Renal cortical epithelial cell (primary cell): ENCODE measurements around the gene APOBEC2. TPM values are rescaled to one million over a fixed set of nuclear protein-coding genes. Genes with fewer than 3 reads are reported as not detected.

Experiments used
- DNase-seq: peaks from one replicate; pipeline ENCODE4 v3.0.0-alpha.2; 2011; ENCODE audit warnings: low read depth
- total RNA-seq: library from RNA; depleted of rRNA; stranded (reverse); fragments of >200 nt; gene quantifications from 2 replicates; pipeline ENCODE4 v1.2.3, GENCODE V29; 2014

The APOBEC2 gene
- total RNA-seq, 1 donor from 2014 or later = not detected

GRCh38 chr6:41088451-41088850 is 35.4 kb downstream of the APOBEC2 start:
- peak; percentile 41 for DNase-seq

DNA sequence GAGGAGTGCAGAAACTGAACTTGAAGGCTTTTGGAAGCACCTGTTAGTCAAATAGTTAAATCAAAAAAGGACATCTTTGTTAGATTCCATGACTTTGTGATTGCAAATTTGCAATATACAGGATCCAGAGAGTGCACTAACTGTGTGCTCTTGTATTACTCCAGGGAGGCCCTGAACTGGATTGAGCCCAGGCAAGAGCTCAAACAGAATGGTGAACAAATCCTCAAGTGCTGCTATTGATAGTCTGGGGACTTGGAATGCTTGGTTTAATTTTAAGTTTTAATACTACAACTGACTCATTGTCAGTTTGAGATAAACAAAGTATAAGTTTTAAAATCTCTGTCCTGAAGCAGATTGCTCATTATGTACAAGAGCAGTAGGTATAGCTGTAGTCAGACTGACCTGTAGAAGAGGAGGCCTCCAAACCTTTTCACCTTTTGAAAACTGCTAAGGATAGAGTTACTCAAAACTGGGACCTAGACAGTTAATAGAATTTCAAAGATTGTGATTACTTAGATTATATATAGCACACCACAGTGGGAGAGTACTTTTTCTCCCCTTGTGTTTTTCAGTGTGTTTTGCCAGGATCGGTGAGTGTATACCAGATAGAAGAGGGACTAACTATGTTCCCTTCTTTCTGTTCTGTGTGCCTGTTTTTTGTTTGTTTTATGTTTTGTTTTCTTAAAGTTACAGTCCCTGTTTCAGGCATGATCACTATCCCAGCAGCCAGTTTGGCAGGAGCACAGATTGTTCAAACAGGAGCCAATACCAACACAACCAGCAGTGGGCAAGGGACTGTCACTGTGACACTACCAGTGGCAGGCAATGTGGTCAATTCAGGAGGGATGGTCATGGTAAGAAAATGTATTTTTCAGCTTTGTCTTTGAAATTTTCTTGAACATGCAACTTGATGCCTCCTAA is 38.1 kb downstream of the APOBEC2 start:
- DNase-seq = no peak

DNA sequence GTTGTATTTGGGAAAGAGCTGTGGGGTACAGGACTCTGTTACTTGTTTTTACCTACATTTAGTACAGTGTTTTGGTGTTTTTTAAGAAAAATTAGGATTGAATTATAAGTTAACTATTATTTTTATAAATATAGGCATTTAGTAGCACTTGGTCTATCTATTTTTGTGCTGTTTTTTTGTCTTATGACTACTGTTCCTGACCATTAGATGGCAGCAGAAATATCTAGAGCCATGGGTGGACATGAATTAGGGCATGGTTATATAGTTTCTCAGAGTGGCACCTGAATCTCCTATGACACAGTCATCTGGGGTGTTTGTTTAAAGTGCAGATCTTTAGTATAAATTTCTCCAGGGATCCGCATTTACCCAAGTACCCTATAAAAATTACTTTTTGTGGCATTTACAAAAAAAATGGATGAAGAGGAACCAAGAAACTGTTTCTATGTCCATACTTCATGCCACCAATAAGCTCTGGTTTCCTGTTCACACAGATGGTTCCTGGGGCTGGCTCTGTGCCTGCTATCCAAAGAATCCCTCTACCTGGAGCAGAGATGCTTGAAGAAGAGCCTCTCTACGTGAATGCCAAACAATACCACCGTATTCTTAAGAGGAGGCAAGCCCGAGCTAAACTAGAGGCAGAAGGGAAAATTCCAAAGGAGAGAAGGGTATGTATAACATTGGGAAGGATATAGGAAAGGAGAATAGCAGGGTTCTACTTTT is 39.6 kb downstream of the APOBEC2 start:
- peak; percentile 37 for DNase-seq

- peak; percentile 35 for DNase-seq
Observed at GRCh38 chr6:41093729-41094128, 40.7 kb downstream of the APOBEC2 start.

DNA sequence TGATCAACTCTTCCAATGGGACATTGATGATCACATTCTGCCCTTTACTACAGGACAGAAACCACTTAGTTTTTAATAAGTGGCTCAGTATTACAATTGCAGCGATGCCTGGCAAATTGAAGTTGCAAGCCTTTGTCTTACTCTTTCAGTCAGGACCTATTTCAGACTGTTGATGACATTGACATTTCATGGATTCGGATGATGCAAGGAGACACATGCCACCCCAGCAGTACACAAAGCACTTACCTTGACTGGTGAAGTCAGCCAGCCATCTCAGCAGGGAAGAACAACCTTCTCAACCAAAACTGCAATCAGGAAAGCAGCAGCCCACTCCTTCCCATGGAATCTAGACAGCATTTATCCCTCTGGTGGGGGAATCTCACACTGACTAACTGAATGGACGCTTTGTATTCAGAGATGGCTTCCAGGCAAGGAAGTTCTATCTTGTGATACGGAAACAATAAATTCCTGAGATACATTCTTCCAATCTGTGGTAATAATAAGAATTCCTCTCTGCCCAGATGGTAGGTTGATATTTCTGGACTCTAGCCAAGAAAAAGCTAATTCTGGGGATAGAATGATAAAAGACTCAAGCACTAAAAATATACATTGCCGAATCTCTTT is 44.6 kb downstream of the APOBEC2 start:
- DNase-seq = no peak

- DNase-seq = no peak
Observed at GRCh38 chr6:41098366-41098765, 45.4 kb downstream of the APOBEC2 start.

DNA sequence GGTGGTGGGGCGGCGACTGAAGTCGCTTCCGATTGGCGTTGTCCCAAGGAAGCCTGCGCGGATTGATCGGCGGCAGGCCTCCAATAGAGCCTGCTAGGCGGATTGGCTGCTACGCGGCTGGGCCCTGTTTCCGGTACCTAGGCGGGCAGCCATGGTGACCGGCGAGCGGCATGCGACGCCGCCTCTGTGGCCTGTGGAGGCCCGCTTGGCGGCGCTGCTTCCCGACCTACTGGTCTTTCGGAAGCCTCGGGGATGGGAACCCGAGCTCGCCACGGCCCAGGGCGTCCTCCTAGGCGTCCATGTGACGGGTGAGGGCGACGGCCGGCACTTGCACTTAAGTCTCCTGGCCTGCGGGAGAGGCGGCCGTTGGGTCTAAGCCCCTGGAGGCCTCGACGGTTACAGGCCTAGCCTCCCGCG is 47.9 kb downstream of the APOBEC2 start:
- no peak for DNase-seq

DNA sequence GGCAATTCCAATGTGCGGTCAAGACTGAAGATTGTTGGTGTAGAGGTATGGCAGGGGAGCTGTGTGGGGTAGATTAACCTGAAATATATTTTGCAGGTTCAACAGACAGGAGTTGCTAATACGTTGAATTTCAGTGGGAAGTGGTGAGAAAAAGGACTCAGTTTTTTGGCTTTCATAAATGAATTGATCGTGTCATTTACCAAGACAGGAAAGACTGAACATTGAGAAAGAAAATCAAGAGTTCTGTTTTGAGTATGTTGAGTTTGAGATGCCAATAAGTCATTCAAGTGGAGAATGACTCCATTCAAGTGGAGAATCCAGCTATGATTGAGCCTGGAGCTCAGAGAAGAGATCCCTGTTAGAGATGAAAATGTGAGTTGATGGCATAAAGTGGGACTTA is 50.8 kb downstream of the APOBEC2 start:
- DNase-seq = no peak

GRCh38 chr6:41111017-41111416 is 58.0 kb downstream of the APOBEC2 start:
- DNase-seq = no peak

Other genes with a start within 250 kb of the APOBEC2 start
- 2.4 and 9.6 TPM in 2 replicates for gene UNC5CL, start 14.0 kb upstream of the APOBEC2 start, total RNA-seq
- gene TSPO2, start 10.7 kb upstream of the APOBEC2 start, total RNA-seq = not detected in 2 replicates
- 10.1 and 17.1 TPM in 2 replicates for gene OARD1, start 19.2 kb downstream of the APOBEC2 start, total RNA-seq
- gene NFYA, start 19.8 kb downstream of the APOBEC2 start, total RNA-seq = 17.5 and 38.8 TPM in 2 replicates
- not detected in 2 replicates for gene TREML1, start 101.1 kb downstream of the APOBEC2 start, total RNA-seq
- not detected in 2 replicates for gene TREM2, start 109.9 kb downstream of the APOBEC2 start, total RNA-seq
- gene TREML2, start 147.9 kb downstream of the APOBEC2 start, total RNA-seq = not detected in 2 replicates
- gene TREML4, start 175.1 kb downstream of the APOBEC2 start, total RNA-seq = not detected in 2 replicates
- not detected in 2 replicates for gene TREM1, start 233.5 kb downstream of the APOBEC2 start, total RNA-seq